ENCODE data around the gene CEP112. TPM values are rescaled to one million over a fixed set of nuclear protein-coding genes. Genes with fewer than 3 reads are reported as not detected.

CEP112 gene
- total RNA-seq, 2 experiments from 2014 or later: 1.2 to 1.5 TPM

DNA sequence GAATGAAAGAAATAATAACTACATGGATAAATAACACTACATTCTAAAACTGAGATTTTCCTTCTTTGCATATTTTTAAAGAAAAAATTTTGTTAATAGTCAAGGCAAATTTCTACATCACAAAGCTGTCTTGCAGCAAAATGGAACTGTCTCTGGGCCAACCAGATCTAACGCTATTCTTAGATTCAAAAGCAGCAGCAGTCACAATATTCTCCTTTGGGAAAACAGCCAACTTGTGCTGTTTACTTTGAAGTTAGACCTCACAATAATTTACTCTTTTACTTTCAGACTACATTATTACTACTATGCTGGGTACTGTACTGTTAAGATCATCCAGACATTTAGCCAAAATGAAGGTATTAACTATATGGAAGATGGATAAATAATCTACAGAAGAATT, 189.1 kb downstream of the CEP112 start:
- no peaks in the 10 kb centered on the region for H3K4me1 Mint-ChIP-seq (ENCODE audit: low read depth)
- no peaks in the 10 kb centered on the region for H3K9me3 Mint-ChIP-seq
- H3K27ac Mint-ChIP-seq: no peak overlapping the region
- H3K36me3 Mint-ChIP-seq (ENCODE audit: low read depth): no peaks in the 10 kb centered on the region
- DNase-seq (no peak), ATAC-seq (no peak)
- TF ChIP-seq, protein P1, sequence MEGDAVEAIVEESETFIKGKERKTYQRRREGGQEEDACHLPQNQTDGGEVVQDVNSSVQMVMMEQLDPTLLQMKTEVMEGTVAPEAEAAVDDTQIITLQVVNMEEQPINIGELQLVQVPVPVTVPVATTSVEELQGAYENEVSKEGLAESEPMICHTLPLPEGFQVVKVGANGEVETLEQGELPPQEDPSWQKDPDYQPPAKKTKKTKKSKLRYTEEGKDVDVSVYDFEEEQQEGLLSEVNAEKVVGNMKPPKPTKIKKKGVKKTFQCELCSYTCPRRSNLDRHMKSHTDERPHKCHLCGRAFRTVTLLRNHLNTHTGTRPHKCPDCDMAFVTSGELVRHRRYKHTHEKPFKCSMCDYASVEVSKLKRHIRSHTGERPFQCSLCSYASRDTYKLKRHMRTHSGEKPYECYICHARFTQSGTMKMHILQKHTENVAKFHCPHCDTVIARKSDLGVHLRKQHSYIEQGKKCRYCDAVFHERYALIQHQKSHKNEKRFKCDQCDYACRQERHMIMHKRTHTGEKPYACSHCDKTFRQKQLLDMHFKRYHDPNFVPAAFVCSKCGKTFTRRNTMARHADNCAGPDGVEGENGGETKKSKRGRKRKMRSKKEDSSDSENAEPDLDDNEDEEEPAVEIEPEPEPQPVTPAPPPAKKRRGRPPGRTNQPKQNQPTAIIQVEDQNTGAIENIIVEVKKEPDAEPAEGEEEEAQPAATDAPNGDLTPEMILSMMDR (IDR thresholded peaks at IDR 0.05): no peak
- H3K27me3 Mint-ChIP-seq: peaks cover 2% of the 10 kb centered on the region
- ChIA-PET POLR2A (no interaction called here), CTCF (no interaction called here)
- H3K4me3 Mint-ChIP-seq: no peak overlapping the region
- intact Hi-C loops (cut with micrococcal nuclease): no loop called here

DNA sequence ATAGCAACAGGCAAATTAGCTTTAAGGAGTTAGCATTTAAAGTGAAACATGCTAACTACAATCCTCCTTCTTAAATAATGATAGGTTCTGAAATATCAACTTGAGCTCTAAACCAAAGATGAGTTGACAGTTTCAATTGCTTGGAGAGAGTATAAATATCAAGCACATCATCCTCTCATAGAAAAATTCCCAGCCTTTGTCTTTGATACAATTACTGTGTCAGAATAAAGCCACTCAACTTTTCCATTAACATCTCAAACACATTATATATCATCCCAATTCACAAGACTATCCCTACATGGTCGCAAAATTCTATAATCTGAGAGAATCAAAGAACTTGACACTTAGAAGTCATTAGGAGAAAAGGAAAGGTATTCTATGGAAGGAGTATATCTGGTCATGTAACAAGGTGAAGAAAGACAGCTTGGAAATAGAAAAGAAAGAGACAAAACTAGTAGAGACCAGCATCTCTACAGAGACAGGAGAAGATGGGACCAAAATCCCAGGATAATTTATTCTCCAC, 189.8 kb downstream of the CEP112 start:
- CTCF ChIA-PET: no interaction called here
- TF ChIP-seq, protein P1 (IDR thresholded peaks at IDR 0.05): no peak
- Mint-ChIP-seq H3K27ac (no peak overlapping the region), H3K4me1 (ENCODE audit: low read depth) (no peaks in the 10 kb centered on the region), H3K27me3 (peaks cover 2% of the 10 kb centered on the region), H3K36me3 (ENCODE audit: low read depth) (no peaks in the 10 kb centered on the region), H3K9me3 (no peaks in the 10 kb centered on the region), H3K4me3 (no peak overlapping the region)
- ATAC-seq: no peak
- POLR2A ChIA-PET: no interaction called here
- intact Hi-C loops (cut with micrococcal nuclease): no loop called here
- no peak for DNase-seq

- TF ChIP-seq, protein P1 (IDR thresholded peaks at IDR 0.05): no peak
- CTCF ChIA-PET: interaction anchor here (1.2 kb wide), 1 partner anchor 12 kb away, joined by 3 read pairs; no protein-coding TSS in a partner anchor
- ATAC-seq (no peak), DNase-seq (no peak)
- Mint-ChIP-seq H3K36me3 (ENCODE audit: low read depth) (no peaks in the 10 kb centered on the region), H3K27ac (no peak overlapping the region), H3K27me3 (peaks cover 2% of the 10 kb centered on the region), H3K9me3 (no peaks in the 10 kb centered on the region), H3K4me3 (no peak overlapping the region), H3K4me1 (ENCODE audit: low read depth) (no peaks in the 10 kb centered on the region)
- intact Hi-C loops (cut with micrococcal nuclease): no loop called here
- POLR2A ChIA-PET: interaction anchor here (0.6 kb wide), 1 partner anchor 104 kb away, joined by 3 read pairs; no protein-coding TSS in a partner anchor
Observed at GRCh38 chr17:66000216-66000615, 191.7 kb downstream of the CEP112 start.

DNA sequence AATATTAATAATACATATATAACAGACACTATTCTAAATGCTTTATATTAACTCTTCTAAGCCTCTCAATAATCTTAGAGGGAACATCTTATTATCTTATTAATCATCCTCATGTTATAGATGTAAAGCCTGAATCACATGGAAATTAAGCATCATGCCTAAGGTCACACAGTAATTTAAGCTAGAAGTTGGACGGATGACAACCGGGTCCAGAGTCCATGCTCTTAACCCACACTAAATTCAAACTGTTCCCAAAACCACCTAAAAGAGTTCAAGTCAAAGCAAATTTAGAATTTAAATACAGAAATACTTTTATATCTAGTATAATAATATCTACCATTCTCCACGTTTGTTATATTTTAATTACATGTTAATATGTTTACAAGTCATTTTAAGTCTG, 193.3 kb downstream of the CEP112 start:
- ChIA-PET CTCF (interaction anchor here (1.8 kb wide), 1 partner anchor 10 kb away, joined by 4 read pairs; no protein-coding TSS in a partner anchor), POLR2A (no interaction called here)
- Mint-ChIP-seq H3K4me1 (ENCODE audit: low read depth) (no peaks in the 10 kb centered on the region), H3K36me3 (ENCODE audit: low read depth) (no peaks in the 10 kb centered on the region), H3K27ac (no peak overlapping the region), H3K27me3 (peaks cover 2% of the 10 kb centered on the region), H3K9me3 (no peaks in the 10 kb centered on the region), H3K4me3 (no peak overlapping the region)
- DNase-seq: no peak
- intact Hi-C loops (cut with micrococcal nuclease): no loop called here
- TF ChIP-seq, protein P1 (IDR thresholded peaks at IDR 0.05): no peak
- no peak for ATAC-seq

- no peaks in the 10 kb centered on the region for H3K9me3 Mint-ChIP-seq
- peaks cover 2% of the 10 kb centered on the region for H3K27me3 Mint-ChIP-seq
- ATAC-seq: no peak
- ChIA-PET CTCF (no interaction called here), POLR2A (no interaction called here)
- TF ChIP-seq, protein P1 (IDR thresholded peaks at IDR 0.05): no peak
- H3K36me3 Mint-ChIP-seq (ENCODE audit: low read depth): no peaks in the 10 kb centered on the region
- no peak overlapping the region for H3K4me3 Mint-ChIP-seq
- no peaks in the 10 kb centered on the region for H3K4me1 Mint-ChIP-seq (ENCODE audit: low read depth)
- DNase-seq: no peak
- no peak overlapping the region for H3K27ac Mint-ChIP-seq
- intact Hi-C loops (cut with micrococcal nuclease): no loop called here
Observed at GRCh38 chr17:65994679-65995078, 197.3 kb downstream of the CEP112 start.

Measured in activated CD8-positive, alpha-beta T cell treated with anti-CD3 and anti-CD28 coated beads for 36 hours (primary cell).